NCI-H510A (cell line): ENCODE results near the gene TGFBRAP1.
A peak's percentile ranks its signal among the peaks of the same experiment; 100 is the strongest.

Experiments
- DNase-seq: peaks from one replicate; lab custom pipeline; 2025; lab: John Stamatoyannopoulos, UW

Gene TGFBRAP1

DNA sequence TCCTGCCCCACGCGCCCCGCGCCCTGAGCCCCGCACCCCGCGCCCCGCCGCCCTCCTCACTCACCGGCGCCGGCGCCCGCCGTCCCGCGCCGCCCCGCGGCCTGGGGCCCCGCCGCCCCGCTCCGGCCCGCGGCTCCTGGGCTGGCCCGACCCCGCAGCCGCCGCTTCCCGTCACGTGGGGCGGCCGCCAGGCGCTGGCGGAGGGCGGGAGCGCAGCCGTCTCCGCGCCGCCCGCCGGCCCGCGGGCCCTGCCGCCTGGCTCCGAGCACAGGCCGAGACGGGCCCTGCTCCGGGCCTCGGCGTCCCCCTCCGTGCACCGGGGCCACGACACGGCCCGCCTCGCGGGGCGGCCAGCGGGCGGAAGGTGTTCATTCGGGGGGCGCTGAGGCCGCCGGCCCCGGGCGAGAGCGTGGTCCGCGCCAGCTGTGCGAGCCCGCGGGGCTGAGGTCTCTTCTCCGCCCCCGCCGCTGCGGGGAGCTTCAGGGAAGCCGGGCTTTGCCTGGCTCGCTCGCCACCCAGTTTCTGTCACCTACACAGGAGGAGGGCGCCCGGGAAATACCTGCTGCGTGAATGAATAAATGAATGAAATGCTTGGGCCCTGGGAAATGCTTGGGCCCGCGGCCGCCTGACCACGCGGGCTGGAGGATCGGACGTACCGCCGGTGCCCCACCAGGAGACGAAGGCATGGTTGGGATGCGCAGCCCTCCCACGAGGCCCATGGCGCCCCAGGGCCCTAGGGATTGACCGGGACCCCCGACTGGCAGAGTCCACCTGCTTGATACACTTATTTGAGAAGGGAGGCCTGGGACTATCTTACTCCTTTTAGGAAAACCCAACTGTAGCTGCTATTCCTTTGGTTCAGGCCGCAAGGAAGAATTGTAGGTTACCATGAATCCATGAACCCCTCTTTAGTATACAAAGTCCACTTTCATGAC, at the start of gene TGFBRAP1:
Gene TGFBRAP1 (minus strand): TSS at position 175 of the 935 bp plus-strand sequence. CDS start 21,434 bp downstream, outside the sequence.
- peak; percentile 54 for DNase-seq

DNA sequence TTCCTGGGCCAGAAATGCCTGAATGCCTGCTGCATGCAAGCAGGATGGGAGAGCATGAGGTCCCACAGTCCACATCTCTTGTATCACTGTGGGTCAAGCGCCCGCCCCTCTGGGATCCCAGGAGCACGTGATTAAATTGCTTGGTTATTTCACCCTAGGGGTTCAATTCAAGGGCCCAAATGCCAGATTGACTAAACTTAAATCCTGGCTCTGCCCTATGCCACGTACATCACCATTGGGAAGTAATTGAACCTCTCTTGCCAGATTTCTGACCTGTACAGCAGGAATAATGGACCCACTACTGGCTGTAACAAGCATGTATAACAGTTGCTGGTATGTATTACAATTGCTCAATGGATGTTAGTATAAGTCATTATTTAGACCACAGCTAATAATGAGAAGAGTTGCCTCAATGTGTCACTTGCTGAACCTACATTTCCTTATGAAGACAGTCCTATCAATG, 49.4 kb upstream of the TGFBRAP1 start:
- DNase-seq = no peak

- no peak for DNase-seq
These were observed 48.8 kb upstream of the TGFBRAP1 start for GRCh38 chr2:105378276-105378840.

- no peak for DNase-seq
These were observed 48.3 kb upstream of the TGFBRAP1 start for GRCh38 chr2:105377871-105378270.

- DNase-seq = no peak
These were observed 47.3 kb upstream of the TGFBRAP1 start for GRCh38 chr2:105376789-105377240.

GRCh38 chr2:105376010-105376409, 46.5 kb upstream of the TGFBRAP1 start:
- DNase-seq = no peak

DNA sequence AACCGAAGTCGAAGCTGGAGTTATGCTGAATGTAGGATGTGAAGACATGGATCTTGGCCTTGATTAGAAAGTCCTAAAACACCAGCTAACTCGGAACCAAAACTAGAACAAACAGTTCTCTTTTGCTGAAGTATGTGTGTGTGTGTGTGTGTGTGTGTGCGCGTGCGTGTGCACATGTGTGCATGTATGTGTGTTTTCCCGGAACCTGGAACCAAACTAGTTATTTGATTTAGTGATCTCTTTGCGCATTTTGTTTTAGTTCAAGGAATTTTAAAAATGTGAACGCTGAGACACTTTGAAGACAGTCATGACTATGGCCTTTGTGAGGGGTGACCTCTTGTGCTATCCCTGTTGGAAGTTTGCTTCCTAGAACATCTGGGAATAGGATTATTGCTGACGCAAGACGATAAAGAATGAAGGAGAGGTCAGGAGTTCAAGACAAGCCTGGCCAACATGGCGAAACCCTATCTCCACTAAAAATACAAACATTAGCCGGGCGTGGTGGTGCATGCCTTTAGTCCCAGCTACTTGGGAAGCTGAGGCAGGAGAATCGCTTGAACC, 45.5 kb upstream of the TGFBRAP1 start:
- no peak for DNase-seq

- DNase-seq = no peak
These were observed 44.4 kb upstream of the TGFBRAP1 start for GRCh38 chr2:105373895-105374401.

- DNase-seq = no peak
These were observed 43.8 kb upstream of the TGFBRAP1 start for GRCh38 chr2:105373344-105373781.

GRCh38 chr2:105371810-105372209, 42.3 kb upstream of the TGFBRAP1 start:
- DNase-seq = no peak

DNA sequence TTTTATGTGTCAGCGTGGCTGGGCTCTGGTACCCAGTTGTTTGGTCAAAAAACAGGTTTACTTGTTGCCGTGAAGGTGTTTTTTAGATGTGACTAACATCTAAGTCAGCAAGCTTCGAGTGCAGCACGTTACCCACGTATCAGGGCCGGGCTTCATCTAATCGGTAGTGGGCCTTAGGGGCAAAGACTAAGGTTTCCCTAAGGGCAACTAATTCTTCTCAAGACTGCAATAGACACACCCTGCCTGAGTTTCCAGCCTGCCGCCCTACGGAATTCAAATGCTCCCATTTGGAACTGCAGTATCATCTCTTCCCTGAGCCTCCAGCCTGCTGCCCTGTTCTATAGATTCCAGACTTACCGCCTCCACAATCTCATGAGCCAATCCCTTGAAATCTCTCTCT, 41.6 kb upstream of the TGFBRAP1 start:
- DNase-seq = no peak

DNA sequence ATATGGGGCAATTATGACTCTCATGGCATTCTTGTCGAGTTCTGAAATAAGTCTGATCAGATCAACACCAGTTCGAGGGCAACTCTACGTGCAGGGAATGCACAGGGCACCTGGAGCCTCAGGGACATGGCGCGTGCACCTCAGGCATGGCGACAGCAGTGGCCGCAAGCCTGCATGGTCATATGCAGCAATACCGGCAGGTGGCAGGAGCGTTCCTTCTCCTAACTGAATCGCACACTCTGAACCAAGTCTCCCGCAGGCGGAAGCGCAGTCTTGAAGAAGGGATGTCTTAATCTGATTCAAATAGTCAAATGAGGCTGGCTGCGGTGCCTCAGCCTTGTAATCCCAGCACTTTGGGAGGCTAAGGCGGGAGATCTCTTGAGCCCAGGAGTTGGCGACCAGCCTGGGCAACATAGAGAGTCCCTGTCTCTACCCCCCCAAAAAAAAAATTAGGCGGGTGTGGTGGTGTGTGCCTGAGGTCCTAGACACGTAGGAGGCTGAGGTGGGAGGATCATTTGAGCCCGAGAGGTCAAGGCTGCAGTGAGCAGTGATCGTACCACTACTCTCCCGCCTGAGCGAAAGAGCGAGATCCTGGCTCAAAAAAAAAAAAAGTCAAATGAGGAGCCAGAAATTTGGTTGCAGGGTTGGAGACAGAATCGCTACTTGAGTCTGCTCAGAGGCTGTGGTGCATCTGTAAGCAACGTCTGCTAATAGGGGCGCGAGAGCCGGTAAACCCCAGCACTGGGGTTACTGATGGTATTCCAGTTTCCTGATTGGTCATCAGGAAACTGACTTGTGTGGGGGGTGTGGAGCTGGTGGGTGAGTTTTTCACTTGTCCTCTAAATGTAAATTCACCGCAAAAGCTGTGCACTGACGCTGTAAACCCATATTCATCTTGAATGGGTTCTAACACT, 40.5 kb upstream of the TGFBRAP1 start:
- peak; percentile 70 for DNase-seq

DNA sequence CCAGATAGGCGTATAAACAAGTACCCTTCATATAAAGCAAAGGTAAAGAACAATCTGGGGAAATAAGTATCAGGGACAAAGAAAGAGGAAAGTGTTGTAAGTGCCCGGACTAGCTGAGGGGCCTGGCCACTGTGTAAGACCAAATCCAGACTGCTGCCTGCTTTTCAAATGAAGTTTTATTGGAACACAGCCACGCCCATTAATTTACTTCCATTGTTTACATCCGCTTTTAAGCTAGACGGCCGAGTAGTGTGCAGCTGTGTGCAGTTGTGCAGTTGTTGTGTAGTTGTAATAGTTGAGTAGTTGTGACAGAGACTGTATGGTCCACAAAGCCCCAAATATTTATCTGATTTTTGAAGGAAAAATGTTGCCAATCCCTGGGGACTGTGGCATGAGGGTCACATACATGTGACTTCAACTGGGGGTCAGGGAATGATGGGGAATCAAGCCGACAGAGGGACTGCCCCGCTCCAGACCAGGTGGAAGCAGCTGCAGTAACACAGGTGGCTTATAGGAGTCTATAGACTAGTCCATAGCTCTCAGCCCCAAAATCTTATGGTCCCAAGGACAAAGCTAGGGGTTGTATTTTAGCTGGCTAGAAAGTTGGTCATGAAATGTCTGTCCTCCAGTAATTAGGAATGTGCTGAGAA, 39.3 kb upstream of the TGFBRAP1 start:
- DNase-seq = no peak

DNA sequence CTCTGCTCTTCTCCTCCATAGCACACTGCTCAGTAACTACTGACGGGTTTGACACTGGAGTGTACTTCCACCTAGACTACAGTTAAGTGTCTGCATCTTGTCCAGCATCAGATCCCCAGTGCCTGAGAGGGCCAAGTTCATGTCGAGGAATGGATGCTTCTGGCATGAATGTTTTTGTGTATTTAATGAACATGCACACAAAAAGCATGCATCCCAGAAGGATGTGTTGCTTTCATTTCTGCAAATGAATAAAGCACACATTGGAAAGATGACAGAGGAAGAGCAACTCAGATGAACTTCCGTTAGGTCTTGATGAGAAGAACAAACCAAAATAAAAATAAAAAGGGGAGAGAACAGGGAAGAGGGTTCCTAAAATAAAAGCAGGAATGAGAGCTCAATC, 35.7 kb upstream of the TGFBRAP1 start:
- DNase-seq = no peak

DNA sequence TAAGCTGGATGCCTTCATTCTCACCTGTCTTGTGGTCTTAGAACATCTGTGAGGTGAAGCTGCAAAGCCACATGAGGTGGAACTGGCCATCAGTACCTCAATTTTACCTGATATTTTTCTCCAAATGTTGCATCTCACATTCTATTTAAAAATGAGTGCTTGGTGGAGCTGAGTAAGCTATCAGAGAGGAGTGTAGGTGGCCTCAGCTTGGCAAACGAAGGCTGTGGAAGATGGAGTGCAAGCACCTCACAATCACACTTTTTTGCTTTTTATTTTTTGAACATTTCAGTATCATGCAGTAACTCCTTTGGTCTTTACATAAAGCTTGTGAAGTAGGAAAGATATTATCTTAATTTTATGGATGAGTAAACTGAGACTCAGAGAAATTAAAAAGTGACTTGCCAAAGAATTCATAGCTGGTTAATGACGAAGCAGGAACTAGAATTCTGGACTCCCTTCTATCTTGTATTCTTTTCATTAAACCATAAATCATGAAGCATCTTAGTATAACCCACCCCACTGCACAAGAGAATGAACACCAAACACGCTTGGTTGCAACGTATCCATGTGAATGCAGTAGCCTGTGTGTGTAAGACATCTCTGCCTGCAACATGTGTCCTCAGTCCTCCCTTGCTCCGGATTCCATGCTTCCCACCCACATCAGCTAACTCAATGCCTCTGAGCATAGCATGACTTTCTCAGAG, 35.1 kb upstream of the TGFBRAP1 start:
- no peak for DNase-seq

DNA sequence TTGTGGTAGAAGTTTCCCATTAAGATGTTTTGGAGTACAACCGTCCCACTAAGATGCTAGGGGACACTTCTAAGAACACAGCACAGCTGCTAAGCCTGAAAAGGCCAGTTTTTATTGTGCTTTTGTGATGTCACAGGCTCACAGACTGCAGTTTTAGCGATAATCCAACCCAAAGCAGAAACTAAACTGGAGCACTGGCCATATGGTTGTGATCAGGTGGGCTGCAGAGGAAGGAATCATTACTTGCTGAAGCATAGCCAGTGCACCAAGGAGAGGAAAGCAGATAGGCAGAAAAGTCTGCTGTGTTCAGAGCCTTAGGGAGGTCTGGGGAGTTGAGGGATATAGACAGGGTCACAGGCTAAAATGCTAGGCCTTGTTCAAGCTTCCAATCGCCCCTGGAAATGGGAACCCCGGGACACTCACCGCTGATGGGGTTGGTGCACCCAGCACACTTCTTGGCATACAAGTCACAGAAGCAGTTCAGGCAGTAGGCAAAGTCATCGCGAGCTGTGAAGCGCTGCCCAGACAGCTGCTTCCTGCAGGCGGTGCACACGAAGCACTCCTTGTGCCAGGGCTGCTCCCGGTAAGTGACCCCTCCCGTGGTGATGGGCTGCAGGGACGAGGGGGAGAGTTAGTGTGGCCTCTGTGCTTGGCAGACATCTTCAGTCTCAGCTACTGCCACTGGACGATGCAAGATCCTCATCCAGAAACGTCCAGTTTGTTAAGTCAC, 33.5 kb upstream of the TGFBRAP1 start:
- no peak for DNase-seq

GRCh38 chr2:105361102-105361889, 31.8 kb upstream of the TGFBRAP1 start:
- no peak for DNase-seq

- DNase-seq = no peak
These were observed 29.1 kb upstream of the TGFBRAP1 start for GRCh38 chr2:105358593-105358992.

- DNase-seq = no peak
These were observed 27.6 kb upstream of the TGFBRAP1 start for GRCh38 chr2:105357122-105357521.
